NCI-H187 treated with DMSO at 0.1 percent for 48 hours (cell line): Measurements from ENCODE around the gene PTPRT.

Source experiments
- DNase-seq: peaks from one replicate; lab custom pipeline; 2025; lab: John Stamatoyannopoulos, UW

The PTPRT gene

DNA sequence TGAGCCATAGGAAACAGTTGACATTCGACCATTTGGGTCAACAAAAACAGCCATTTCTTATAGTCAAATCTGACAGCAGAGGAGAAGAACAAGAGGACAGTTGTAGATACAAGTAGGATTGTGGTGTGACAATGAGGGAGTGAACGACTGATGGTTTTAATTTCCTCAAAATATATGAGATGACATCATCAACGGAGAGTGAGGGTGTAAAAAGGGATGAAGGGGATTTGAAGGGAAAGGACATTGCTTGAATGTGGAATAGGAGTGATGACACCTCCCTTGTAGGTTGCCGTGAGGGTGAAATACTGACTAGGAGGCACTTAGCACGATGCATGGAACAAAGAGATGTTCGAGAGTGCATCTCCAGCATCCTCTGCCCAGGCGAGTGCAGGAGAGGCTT lies 1071.7 kb downstream of the PTPRT start:
- no peak for DNase-seq

- no peak for DNase-seq
Observed at GRCh38 chr20:42113236-42113635, 1076.5 kb downstream of the PTPRT start.

DNA sequence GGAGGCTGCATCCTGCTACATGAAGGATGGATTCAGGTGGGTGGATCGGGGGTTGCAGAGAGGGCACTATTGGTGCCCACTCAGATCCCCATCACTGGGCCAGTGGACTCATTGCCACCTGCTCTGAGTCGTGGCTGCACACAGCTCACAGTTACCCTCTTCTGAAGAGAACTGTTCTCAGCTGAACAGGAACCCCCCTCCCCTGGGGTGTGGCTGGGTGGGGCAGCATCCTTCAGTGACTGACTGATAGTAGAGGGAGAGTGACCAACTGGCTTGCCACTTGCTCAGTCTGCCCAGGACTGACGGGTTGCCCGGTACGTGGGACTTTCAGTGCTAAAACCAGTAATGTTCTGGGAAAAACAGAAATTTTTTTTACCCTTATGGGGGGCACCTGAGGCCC lies 1077.5 kb downstream of the PTPRT start:
- DNase-seq = no peak

DNA sequence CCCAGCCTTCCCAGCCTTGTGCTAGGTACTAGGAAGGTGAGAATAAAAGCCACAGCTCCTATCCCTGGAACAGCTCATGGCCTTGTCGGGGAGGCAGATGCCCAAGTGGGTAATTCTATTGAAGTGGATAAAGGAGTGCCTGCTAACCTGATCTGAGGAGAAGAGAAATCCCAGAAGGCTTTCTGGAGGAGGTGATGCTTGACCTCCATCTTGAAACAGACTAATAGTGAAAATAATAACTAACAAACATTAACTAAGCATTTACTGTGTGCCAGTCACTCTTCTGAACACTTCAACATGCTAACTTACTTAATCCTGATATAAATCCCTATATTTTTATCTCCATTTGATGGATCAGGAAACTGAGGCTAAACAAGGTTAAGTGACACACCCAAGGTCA lies 1078.4 kb downstream of the PTPRT start:
- no peak for DNase-seq

- DNase-seq = no peak
Observed at GRCh38 chr20:42110301-42110700, 1079.4 kb downstream of the PTPRT start.

- DNase-seq = no peak
Observed at GRCh38 chr20:42102000-42102399, 1087.7 kb downstream of the PTPRT start.

GRCh38 chr20:42100137-42100704 lies 1089.5 kb downstream of the PTPRT start:
- DNase-seq = no peak

- no peak for DNase-seq
Observed at GRCh38 chr20:42099101-42099500, 1090.6 kb downstream of the PTPRT start.

GRCh38 chr20:42098418-42098817 lies 1091.3 kb downstream of the PTPRT start:
- no peak for DNase-seq

DNA sequence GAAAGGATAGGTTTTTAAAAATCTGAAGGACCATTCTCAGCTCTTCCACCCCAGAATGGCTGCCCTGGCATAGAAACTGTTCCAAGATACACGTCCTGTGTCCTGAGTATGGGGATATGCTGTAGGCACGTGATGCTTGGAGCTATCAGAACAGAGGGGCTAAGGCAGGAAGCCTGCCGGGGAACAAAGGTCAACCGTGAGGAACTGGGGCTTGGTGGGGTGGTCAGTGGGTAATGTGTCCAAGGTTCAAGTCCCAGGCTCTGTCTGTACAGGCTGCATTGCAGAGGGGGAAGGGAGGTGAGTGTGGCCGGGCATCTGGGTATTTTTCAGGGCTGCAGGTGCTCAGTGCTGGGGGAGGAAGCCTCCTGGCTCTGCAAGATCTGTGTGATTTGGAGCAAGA lies 1092.0 kb downstream of the PTPRT start:
- DNase-seq = no peak

DNA sequence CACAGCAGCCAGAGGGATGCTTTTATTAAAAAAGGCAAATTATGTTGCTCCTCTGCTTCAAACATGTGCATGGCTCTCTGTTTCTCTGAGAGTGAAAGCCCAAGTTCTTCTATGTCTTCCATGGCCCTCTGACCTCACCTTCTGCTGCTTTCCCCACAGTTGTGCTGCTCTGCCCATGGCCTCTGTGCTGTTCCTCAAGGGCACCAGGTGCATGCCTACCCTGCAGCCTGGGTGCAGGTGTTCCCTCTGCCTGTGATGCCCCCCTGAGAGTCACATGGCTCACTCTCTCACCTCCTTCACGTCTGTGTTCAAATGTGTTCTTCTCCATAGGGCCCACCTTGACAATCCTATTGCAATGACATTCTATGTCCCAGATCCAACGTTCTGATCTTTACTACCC lies 1094.5 kb downstream of the PTPRT start:
- no peak for DNase-seq

DNA sequence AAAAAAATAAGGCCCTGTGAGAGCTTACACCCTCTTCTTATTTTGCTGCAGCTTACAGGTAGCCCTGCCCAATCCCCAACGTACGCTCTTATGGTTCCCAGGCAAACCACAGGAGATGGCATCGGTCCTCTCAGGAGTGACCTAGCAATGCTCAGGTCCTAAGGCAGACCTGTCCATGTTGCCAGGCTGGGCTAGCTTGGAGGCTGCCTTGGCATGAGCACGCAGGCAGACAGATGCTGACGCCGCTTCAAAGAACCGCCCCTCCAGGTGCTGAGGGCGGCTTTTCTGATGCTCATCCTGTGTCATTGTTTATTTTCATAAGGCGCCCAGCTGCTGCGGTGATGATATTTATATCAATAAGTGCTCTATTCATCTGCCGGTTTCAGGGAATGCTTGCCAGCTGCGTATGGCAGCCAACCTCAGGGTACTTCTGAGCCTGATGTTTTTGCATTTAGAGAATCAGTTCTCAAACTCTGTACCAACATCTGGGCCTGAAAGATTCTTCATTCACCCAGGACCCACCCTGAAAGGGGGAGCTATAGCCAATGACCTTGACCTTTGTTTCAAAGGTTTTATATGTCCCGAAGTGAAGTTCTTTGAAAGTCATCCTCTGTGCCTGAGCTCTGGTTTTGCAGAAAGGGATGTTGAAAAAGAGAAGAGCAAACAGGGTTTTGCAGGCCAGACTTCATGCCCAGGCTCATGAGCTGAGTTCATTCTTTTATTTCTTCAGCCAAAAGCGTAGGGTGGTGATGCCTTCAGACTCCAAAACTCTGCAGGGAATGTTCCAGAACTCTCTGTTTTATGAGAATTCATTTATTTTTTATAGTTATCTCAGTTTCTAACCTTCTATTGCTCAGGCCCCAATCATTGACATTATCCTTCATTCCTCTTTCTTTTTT lies 1095.9 kb downstream of the PTPRT start:
- DNase-seq = peak; percentile 87

DNA sequence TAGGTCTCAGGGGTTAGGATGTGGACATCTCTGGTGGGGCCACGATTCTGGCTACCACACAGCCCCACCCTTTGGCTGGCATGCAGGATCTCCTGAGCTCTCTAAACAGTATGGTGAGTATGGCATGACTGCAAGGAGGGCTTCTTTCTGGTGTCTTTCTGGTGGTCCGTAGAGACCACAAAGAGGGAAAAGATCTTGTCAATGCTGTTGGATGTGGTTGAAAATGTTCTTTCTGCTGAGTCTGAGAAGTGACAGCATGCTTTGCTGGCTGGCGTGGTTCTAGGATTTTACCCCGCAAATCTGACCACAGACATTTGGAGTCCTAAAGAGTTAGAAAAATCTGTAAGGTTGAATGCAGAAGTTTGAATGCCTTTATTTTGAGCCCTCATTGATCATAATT lies 1096.7 kb downstream of the PTPRT start:
- no peak for DNase-seq

- no peak for DNase-seq
Observed at GRCh38 chr20:42085366-42085765, 1104.3 kb downstream of the PTPRT start.

DNA sequence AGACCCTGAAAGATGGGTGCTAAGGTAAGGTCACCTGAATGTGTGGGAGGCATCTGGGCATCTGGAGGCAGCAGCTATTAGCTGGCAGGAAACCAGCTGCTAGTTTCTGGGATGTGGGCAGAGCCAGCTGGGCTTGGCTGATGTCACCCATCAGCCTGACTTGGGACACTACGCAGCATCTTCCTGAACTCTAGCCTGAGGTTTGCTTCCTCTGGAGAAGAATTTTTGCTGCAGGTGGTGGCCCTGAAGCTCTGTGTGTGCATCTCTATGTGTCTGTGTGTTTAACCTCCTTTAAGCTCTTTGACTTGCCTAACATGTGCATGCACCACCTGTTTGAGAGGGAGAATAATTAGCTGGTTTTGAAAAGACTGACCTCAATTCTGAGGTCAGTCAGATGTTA lies 1106.4 kb downstream of the PTPRT start:
- no peak for DNase-seq

DNA sequence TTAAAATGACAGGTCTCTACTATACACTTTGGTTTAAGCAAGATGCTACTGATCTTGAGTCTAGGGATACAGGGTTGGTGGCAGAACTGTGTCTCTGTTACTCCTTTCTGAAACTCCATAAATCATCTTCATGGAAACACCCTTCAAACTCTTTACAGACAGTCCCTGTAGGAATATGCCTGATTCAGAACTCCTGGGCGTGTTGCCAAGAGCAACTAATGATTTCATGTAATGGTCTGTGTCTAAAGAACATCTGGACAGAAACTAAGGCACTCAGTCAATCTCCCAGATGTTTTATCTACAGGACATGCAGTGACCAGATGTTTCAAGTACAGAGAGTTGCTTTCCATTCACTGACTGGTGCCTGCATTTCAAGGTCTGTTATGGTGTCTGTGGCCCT lies 1107.1 kb downstream of the PTPRT start:
- no peak for DNase-seq

DNA sequence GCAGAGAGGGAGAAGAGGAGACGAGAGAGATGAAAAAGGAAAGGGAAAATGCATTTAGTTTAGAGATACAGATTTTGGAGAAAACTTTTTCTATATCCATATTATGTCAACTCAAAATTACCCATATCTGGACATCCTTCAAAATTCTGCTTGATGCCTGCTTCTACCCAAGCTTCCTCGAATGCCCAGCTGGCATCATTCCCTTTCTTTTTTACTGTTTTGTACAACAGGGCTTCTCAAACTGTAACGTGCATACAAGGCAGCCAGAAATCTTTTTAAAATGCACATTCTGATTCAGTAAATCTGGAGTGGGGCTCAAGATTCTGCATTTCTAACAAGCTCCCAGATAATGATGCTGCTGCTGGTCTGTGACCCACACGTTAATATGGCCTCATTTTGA lies 1108.8 kb downstream of the PTPRT start:
- DNase-seq = no peak

GRCh38 chr20:42074944-42075343 lies 1114.8 kb downstream of the PTPRT start:
- no peak for DNase-seq

GRCh38 chr20:42067596-42067995 lies 1122.1 kb downstream of the PTPRT start:
- no peak for DNase-seq

DNA sequence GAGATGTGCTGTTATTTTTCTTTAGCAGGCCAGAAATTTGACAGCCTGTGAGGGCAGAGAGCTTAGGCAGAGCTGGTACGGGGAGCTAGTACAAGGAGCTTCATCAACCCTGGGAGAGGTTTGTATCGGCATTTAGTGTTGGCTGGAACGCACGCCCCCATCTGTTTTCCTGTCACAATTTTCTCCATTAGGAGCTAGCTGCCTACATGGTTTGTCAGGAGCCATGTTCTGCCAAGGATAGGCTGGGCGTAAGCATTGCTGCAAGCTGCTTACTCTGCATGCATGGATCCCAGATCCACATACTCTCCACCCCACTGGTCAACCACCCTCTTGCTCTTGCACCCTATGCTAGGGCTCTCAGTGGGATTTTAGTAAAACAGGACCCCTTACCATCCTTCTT lies 1122.5 kb downstream of the PTPRT start:
- no peak for DNase-seq

GRCh38 chr20:42063141-42063540 lies 1126.6 kb downstream of the PTPRT start:
- no peak for DNase-seq

GRCh38 chr20:42053350-42053749 lies 1136.4 kb downstream of the PTPRT start:
- no peak for DNase-seq

DNA sequence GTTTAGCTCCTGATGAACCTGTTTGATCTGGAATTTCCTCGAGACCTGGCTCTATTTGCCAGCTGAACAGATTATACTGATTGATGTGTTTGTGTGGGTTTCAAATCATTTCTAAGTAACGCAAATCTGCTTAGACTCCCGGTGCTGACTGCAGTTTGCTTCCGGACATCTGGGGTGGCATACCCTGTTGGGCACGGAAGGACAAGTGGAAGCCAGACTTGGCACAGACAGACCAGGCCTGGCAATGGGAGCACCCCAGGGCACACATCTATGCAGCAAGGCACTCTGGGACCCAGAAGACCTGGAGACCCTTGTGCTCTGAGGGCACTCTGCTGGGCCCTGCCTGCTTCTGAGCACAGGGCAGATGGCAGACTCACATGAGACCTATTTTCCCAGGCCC lies 1137.8 kb downstream of the PTPRT start:
- DNase-seq = no peak
